HG03159 (cell line): ENCODE measurements around the gene SLX4.
"Not testable (repeated sequence)": the region's sequence is repeated elsewhere in the genome, so short reads cannot be mapped to it uniquely, and the experiment has no call there.

Experiments
- ATAC-seq: cut with Tn5 transposase; IDR thresholded peaks from one replicate; pipeline ENCODE4 v1.9.1; 2021; ENCODE audit warnings: mild to moderate bottlenecking, moderate library complexity; ENCODE audit not compliant: unreplicated experiment

The SLX4 gene

GRCh38 chr16:3642397-3643094, 31.1 kb upstream of the SLX4 start:
- ATAC-seq, result no peak

GRCh38 chr16:3641801-3642396, 30.5 kb upstream of the SLX4 start:
- no peak for ATAC-seq

- ATAC-seq, result no peak
Measured at GRCh38 chr16:3640632-3641501, 29.5 kb upstream of the SLX4 start.

DNA sequence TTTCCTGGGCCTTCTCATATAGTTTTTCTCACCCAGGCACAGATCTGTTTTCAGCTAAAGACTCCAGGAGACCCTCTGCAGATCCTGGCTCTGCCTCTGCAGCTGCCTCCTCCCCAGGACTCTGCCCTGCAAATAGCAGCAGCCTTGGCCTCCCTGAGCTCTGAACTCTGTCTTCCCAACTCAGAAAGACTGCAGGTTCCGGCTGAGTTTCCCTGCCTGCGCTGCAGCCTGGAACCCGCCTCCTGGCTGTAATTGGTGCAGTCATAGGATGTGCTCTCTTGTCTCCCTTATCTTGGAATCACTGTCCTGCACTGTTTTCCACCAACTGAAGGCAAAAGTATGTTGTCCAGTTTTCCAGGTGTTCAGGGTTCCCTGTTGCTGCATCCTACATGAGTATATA, 28.8 kb upstream of the SLX4 start:
- no peak for ATAC-seq

- ATAC-seq, result no peak
Measured at GRCh38 chr16:3638916-3639644, 27.7 kb upstream of the SLX4 start.

DNA sequence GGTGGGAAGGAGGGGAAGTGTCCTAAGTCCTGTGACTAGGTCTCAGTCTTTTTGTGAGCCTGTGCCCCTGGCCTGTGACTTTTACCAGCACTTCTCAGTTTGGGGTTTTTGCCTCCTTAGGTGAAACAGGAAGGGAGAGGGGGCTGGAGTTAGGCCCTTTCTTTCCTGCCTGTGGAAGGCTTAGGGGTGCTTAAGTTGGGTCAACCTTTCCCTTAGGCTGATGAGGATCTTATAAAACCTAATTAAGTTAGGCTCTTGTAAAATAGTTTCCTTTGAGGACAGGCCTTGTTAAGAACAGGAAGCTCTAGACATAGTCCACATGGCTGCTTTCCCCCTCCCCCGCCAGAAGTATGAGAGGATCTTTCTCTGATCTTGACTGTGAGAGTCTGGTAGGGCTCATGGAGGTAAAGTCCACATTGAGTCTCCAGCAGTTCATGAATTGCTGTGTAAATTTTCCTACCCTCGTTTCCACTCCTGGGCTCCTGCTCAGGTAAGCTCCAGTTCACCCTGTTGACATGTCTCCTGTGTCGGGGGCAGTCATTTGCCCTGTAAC, 26.0 kb upstream of the SLX4 start:
- ATAC-seq, result no peak

GRCh38 chr16:3625911-3626732, 14.7 kb upstream of the SLX4 start:
- peak; percentile 54 for ATAC-seq

DNA sequence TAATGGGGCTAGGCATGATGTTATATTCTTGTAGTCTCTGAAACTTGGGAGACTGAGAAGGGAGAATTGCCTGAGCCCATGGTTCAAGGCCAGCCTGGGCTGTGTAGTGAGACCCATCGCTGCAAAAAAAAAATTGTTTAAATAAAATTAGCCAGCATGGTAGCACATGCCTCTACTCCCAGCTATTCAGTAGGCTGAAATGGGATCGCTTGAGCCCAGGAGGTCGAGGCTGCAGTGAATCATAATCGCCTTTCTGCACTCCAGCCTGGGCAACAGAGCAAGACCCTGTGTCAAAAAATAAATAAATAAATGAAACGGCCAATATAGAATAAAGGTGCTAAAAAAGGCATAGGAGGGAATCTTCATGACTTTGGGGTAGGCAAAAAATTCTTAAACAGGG, 13.9 kb upstream of the SLX4 start:
- no peak for ATAC-seq

GRCh38 chr16:3623642-3624041, 12.2 kb upstream of the SLX4 start:
- ATAC-seq, result no peak

- no peak for ATAC-seq
Measured at GRCh38 chr16:3618769-3619141, 7.3 kb upstream of the SLX4 start.

- ATAC-seq, result no peak
Measured at GRCh38 chr16:3612510-3613466, 1.4 kb upstream of the SLX4 start.

DNA sequence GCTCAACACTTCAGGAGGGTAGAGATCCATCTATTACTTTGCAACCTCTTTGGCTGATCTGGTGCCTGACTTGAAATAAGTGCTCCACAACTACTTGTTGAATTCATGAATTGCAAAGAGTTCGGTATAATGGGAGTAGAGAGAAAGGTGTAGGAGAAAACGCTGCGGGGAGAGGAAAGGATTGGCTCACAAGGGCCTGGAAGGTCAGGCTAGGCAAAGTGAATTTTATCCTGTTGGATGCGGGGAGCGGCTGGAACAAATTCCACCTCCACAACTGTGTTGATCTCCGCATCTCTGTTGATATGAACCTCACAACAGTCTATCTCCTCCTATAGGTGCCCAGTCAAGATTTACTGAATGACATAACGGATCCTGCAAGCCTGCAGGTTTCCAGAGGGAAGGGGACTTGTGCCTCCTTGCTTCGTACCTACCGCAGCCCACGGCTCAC, 684 bp downstream of the SLX4 start:
- no peak for ATAC-seq

DNA sequence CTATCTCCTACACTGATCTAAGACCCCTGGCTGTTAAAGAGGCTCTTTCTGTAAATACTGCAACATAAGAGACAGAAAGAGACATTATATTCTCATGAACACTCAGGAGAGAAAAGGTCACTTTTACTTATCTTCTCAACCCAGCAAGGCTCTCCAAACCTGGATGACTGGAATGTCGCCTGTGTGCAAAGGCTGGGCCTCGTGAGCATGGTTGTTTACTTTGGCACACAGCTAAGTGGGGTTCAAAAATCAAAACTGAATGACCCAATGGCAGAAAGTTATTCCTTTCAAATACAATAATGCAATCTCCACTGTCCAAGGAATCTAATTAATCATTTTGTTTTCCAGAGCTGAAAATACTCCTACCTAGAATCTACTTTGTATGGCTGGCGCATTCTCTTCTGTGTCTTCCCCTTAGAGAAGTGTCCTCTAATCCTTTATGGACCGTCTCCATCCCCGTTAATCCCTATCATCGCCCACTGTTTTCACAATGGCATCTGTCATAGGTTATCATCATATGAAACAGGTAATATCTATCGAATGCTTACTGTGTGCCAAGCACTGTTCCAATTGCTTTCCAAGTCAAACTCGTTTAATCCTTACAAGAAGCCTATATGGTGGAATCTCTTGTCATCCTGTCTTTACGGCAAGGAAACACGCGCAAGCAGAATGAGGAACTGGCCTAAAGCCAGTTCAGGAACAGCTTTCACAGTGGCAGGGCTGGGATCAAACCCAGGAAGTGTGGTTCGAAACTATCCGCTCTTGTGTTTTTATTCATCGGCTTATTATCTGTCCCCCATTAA, 1.3 kb downstream of the SLX4 start:
- ATAC-seq, result no peak

GRCh38 chr16:3608976-3609375, 2.4 kb downstream of the SLX4 start:
- ATAC-seq, result not testable (repeated sequence)

DNA sequence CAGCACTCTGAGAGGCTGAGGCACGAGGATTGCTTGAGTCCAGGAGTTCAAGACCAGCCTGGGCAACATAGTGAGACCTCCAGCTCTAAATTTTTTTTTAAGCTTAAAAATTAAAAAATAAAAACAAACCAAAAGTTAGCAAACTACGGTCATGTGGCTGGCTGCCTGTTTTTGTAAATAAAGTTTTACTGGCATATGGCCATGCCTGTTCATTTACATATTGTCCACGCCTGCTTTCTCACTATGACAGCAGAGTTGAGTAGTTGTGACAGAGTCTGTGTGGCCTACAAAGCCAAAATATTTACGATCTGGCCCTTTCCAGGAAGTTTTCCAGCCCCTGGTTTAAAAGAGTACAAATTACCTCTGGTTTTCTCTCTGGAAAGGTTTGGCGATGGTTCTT, 3.3 kb downstream of the SLX4 start:
- ATAC-seq, result no peak

DNA sequence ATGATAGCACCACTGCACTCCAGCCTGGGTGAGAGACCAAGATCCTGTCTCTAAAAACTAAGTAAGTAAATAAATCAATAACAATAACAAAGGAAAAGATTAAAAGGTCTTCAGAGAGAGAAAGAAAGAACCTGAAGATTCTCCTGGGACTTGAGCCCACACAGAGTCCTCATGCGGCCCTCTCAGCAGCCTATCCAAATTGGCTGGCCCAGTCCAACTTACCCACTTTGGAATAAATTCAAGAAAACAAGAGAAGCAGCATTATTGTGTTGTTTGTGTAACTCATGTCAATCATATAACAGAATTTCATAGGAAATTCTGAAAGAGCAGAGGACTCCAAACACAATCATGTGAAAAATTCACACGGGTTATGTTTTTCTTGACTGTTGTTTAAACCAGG, 3.8 kb downstream of the SLX4 start:
- ATAC-seq, result no peak

GRCh38 chr16:3607161-3607560, 4.2 kb downstream of the SLX4 start:
- ATAC-seq, result no peak

- ATAC-seq, result no peak
Measured at GRCh38 chr16:3606441-3606840, 5.0 kb downstream of the SLX4 start.
